GM12878 (cell line): Measurements from ENCODE around the gene FOXF1. TPM values are rescaled to one million over a fixed set of nuclear protein-coding genes. Genes with fewer than 3 reads are reported as not detected.

ENCODE experiments used
- ATAC-seq: fragments of 200-7000 bp; cut with Tn5 transposase; 3 replicates; pipeline ENCODE4 v1.9.1; 2020; ENCODE audit warnings: mild to moderate bottlenecking, moderate library complexity
- BruUV-seq: library from RNA; stranded (reverse); fragments of 400-500 nt; replicated peaks from 2 replicates; lab custom pipeline; 2021; lab: Mats Ljungman, UMichigan
- CTCF ChIA-PET: fragments of 300-600 bp; sonication (Branson Sonifier 250); formaldehyde crosslinking; extraction: SDS; loops from one replicate; lab custom pipeline; 2021; ENCODE audit warnings: inconsistent platforms; lab: Yijun Ruan, JAX
- POLR2A ChIA-PET: fragments of 350-600 bp; formaldehyde crosslinking; extraction: SDS; loops from one replicate; lab custom pipeline; 2021; ENCODE audit warnings: inconsistent platforms; lab: Charles Lee
- RAD21 ChIA-PET: fragments of 300-600 bp; sonication (Branson Sonifier 250); formaldehyde crosslinking; loops from one replicate; lab custom pipeline; 2023; ENCODE audit warnings: antibody characterized with exemption; ENCODE audit not compliant: unreplicated experiment; lab: Charles Lee
- SMC1A ChIA-PET: fragments of 300-600 bp; sonication (Branson Sonifier 250); formaldehyde crosslinking; loops from one replicate; lab custom pipeline; 2023; ENCODE audit not compliant: unreplicated experiment, uncharacterized antibody; lab: Charles Lee
- DNase-seq: peaks from one replicate; pipeline ENCODE4 v3.0.0-alpha.2; 2011; ENCODE audit warnings: low read depth, low spot score
- FAIRE-seq: peaks from 3 replicates; lab custom pipeline; 2011; peaks lifted over from hg19 to GRCh38; lab: Jason Lieb, UNC
- H2AFZ ChIP-seq: 2 replicates; pipeline ENCODE4 v1.6.0; 2011; ENCODE audit warnings: low read depth, low read length, control low read depth; ENCODE audit not compliant: control insufficient read depth
- H3K27ac ChIP-seq: 2 replicates; pipeline ENCODE4 v1.5.1; 2011; ENCODE audit warnings: control low read depth; ENCODE audit not compliant: control insufficient read depth, insufficient read depth
- H3K27me3 ChIP-seq, 2 experiments: replicated peaks in 1 of 2; 2 replicates each; pipeline versions ENCODE4 v1.6.0 to v1.6.1; 2011; ENCODE audit warnings: low read length in 1 of 2; ENCODE audit not compliant: control insufficient read depth in 2 of 2, insufficient read depth in 2 of 2
- H3K36me3 ChIP-seq, 2 experiments: 2 replicates each; pipeline ENCODE4 v1.5.1; 2011; ENCODE audit warnings: low read length in 1 of 2; ENCODE audit not compliant: control insufficient read depth in 2 of 2, insufficient read depth in 2 of 2
- H3K4me1 ChIP-seq: 2 replicates; pipeline ENCODE4 v1.6.1; 2011; ENCODE audit warnings: mild to moderate bottlenecking, low read length, moderate library complexity, mixed read lengths; ENCODE audit not compliant: control insufficient read depth, insufficient read depth
- H3K4me2 ChIP-seq: 2 replicates; pipeline ENCODE4 v1.6.0; 2011; ENCODE audit warnings: control low read depth; ENCODE audit not compliant: control insufficient read depth, insufficient read depth
- H3K4me3 ChIP-seq: fragments of 200-600 bp; sonication (generic); 2 replicates; pipeline ENCODE4 v1.5.1; 2016
- H3K79me2 ChIP-seq: 2 replicates; pipeline ENCODE4 v1.6.0; 2011; ENCODE audit warnings: low read length; ENCODE audit not compliant: control insufficient read depth, insufficient read depth
- H3K9ac ChIP-seq: 2 replicates; pipeline ENCODE4 v1.8.0; 2011; ENCODE audit warnings: low read length, control low read depth, mixed read lengths; ENCODE audit not compliant: control insufficient read depth, insufficient read depth
- H3K9me3 ChIP-seq: replicated peaks from 3 replicates; pipeline ENCODE4 v1.5.1; 2011; ENCODE audit warnings: mild to moderate bottlenecking, low read length; ENCODE audit not compliant: control insufficient read depth, insufficient read depth
- H4K20me1 ChIP-seq: 2 replicates; pipeline ENCODE4 v1.6.0; 2011; ENCODE audit not compliant: control insufficient read depth, insufficient read depth
- CBFB ChIP-seq: IDR thresholded peaks from 2 replicates; pipeline ENCODE4 v1.6.1; 2016; ENCODE audit warnings: antibody characterized with exemption, low read depth
- HDAC2 ChIP-seq: fragments of 200-600 bp; sonication (generic); IDR thresholded peaks from 2 replicates; pipeline ENCODE4 v1.6.1; 2017
- MTA3 ChIP-seq: IDR thresholded peaks from 2 replicates; pipeline ENCODE4 v1.6.1; 2012; ENCODE audit warnings: low read length, inconsistent platforms, borderline replicate concordance
- MYB ChIP-seq: fragments of 150-350 bp; IDR thresholded peaks from 2 replicates; pipeline ENCODE4 v1.6.1; 2014; ENCODE audit warnings: mild to moderate bottlenecking, low read depth, low read length, borderline replicate concordance
- NBN ChIP-seq: fragments of 450-650 bp; IDR thresholded peaks from 2 replicates; pipeline ENCODE4 v1.6.1; 2016
- ZSCAN29 ChIP-seq: fragments of 450-650 bp; IDR thresholded peaks from 2 replicates; pipeline ENCODE4 v1.6.1; 2017; ENCODE audit warnings: mild to moderate bottlenecking, moderate library complexity
- WGBS: methylation state at CpG from one replicate; pipeline ENCODE4 v1.1.6; 2016; ENCODE audit warnings: low lambda C conversion rate; ENCODE audit not compliant: insufficient replicate concordance, insufficient coverage; ENCODE audit errors: missing lambda C conversion rate; 5-methylcytosine and 5-hydroxymethylcytosine counted together
- in situ Hi-C: fragments of 300-500 bp; cut with MboI; formaldehyde crosslinking; loops from 9 replicates; pipeline ENCODE4 v1.14.3; 2018; ENCODE audit warnings: mixed read lengths
- intact Hi-C: fragments of 100-400 bp; cut with micrococcal nuclease; formaldehyde crosslinking; loops from one replicate; pipeline ENCODE4 v1.14.2; 2022; ENCODE audit not compliant: unreplicated experiment
- polyA plus RNA-seq, 11 experiments: library from polyadenylated mRNA; depleted of rRNA in 4 of 11; unstranded in 6 of 11; stranded (reverse) in 5 of 11; fragments of >200 nt; fragmentation: Nextera tagmentation in 4 of 11; fragmentation: Illumina TruSeq in 1 of 11; extraction: Ambion mirVana in 4 of 11; extraction: Trizol in 1 of 11; gene quantifications; 1 replicate in 1 of 11; 2 replicates in 10 of 11; pipeline versions ENCODE4 v1.2.1 to v1.2.3, GENCODE V29; 2011 to 2016; ENCODE audit warnings: inconsistent platforms in 2 of 11, missing spikeins in 2 of 11, low read depth in 1 of 11
- total RNA-seq, 4 experiments: library from RNA; depleted of rRNA in 3 of 4; stranded (reverse); fragments of >200 nt in 3 of 4; fragmentation: Illumina TruSeq in 1 of 4; extraction: Trizol in 1 of 4; gene quantifications; 2 replicates each; pipeline versions ENCODE4 v1.2.1 to v1.2.3, GENCODE V29; 2013 to 2021
- TF ChIP-seq, protein P1 (sequence below): fragments of 450-650 bp; IDR thresholded peaks from 2 replicates; pipeline ENCODE4 v1.6.1; 2017; ENCODE audit warnings: antibody characterized with exemption, mild to moderate bottlenecking, moderate library complexity

FOXF1 gene
- total and polyA plus RNA-seq, 10 of the 15 experiments (the other 5 are each of a cell fraction or from before 2014, with no cell fraction given): 0.01 TPM; not detected in 9

DNA sequence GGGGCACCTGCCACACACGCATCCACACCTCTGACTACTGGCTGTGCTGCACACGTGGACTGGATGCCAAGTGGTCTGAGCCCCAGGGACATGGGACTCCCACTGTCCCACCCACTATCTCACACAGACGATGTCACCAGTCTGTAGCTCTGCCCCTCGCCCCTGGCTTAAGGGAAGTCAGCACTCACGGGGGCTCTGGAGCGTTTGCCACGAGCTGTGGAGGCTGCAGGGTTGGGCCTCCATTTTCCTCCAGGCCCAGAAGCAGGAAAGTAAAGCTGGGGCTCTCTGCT lies 22.1 kb downstream of the FOXF1 start:
- ChIA-PET POLR2A (no interaction called here), SMC1A (no interaction called here), RAD21 (no interaction called here), CTCF (no interaction called here)
- no TSS peak for BruUV-seq
- no peak overlapping the region for H2AFZ ChIP-seq
- H3K9me3 ChIP-seq: no peaks in the 10 kb centered on the region
- ATAC-seq (no peak), DNase-seq (no peak), FAIRE-seq (no peak)
- intact Hi-C loops: no loop called here
- H3K4me1 ChIP-seq: no peaks in the 10 kb centered on the region
- H3K9ac ChIP-seq: no peak overlapping the region
- no peak overlapping the region for H3K4me2 ChIP-seq
- no peak overlapping the region for H3K27ac ChIP-seq
- WGBS: 89% methylated on average over 7 of the region's 7 CpGs
- no peaks in the 10 kb centered on the region for H3K79me2 ChIP-seq
- no peak overlapping the region for H3K4me3 ChIP-seq
- in situ Hi-C loops: no loop called here
- no peaks in the 10 kb centered on the region; a peak in 1 of 4 replicates for H3K36me3 ChIP-seq
- TF ChIP-seq CBFB (no peak), MYB (no peak), MTA3 (no peak), NBN (no peak), HDAC2 (no peak)
- TF ChIP-seq, protein P1, sequence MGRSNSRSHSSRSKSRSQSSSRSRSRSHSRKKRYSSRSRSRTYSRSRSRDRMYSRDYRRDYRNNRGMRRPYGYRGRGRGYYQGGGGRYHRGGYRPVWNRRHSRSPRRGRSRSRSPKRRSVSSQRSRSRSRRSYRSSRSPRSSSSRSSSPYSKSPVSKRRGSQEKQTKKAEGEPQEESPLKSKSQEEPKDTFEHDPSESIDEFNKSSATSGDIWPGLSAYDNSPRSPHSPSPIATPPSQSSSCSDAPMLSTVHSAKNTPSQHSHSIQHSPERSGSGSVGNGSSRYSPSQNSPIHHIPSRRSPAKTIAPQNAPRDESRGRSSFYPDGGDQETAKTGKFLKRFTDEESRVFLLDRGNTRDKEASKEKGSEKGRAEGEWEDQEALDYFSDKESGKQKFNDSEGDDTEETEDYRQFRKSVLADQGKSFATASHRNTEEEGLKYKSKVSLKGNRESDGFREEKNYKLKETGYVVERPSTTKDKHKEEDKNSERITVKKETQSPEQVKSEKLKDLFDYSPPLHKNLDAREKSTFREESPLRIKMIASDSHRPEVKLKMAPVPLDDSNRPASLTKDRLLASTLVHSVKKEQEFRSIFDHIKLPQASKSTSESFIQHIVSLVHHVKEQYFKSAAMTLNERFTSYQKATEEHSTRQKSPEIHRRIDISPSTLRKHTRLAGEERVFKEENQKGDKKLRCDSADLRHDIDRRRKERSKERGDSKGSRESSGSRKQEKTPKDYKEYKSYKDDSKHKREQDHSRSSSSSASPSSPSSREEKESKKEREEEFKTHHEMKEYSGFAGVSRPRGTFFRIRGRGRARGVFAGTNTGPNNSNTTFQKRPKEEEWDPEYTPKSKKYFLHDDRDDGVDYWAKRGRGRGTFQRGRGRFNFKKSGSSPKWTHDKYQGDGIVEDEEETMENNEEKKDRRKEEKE: no peak
- H4K20me1 ChIP-seq: no peaks in the 10 kb centered on the region; the same call in 1 of the 2 replicates
- H3K27me3 ChIP-seq: no peaks in the 10 kb centered on the region

DNA sequence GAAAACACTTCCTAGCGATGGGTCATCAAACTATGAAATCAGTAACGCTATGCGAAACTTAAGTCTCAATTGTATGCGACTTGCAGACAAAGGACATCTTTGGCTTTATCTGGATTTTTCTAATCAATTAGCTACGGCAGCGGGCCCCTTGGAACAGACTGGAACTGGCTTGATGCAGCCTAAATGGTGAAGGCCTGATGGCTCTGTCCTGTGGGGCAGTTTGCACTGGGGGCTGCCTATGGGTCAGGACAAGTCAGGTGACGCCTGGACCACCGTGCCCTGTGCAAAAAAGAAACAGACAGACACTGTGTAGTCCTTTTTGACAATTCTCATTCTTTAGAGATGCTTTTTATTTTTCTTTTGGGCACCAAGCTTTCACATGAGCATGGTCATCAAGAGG lies 22.7 kb downstream of the FOXF1 start:
- FAIRE-seq: no peak
- Histone ChIP-seq H4K20me1 (no peaks in the 10 kb centered on the region; the same call in 1 of the 2 replicates), H3K79me2 (no peaks in the 10 kb centered on the region), H3K9me3 (no peaks in the 10 kb centered on the region), H3K4me1 (no peaks in the 10 kb centered on the region), H3K27ac (no peak overlapping the region), H3K27me3 (no peaks in the 10 kb centered on the region), H2AFZ (no peak overlapping the region), H3K9ac (no peak overlapping the region), H3K4me3 (no peak overlapping the region), H3K4me2 (no peak overlapping the region), H3K36me3 (no peaks in the 10 kb centered on the region; a peak in 2 of 4 replicates)
- POLR2A ChIA-PET: no interaction called here
- CTCF ChIA-PET: interaction anchor here (1.2 kb wide), 1 partner anchor 12 kb away, joined by 3 read pairs; no protein-coding TSS in a partner anchor
- no peak for ATAC-seq
- whole genome bisulfite sequencing: 94% methylated on average over 8 of the region's 8 CpGs
- SMC1A ChIA-PET: no interaction called here
- intact Hi-C loops (no loop called here), in situ Hi-C loops (no loop called here)
- RAD21 ChIA-PET: no interaction called here
- no peak for TF ChIP-seq ZSCAN29
- DNase-seq: no peak
- BruUV-seq: no TSS peak
